SK-N-SH treated with all-trans-retinoic acid at 6 μM for 48 hours (cell line): Measurements from ENCODE around the gene MROH7.

Source experiments
- ATAC-seq: fragments of 200-7000 bp; cut with Tn5 transposase; 3 replicates; pipeline ENCODE4 v1.9.1; 2020; ENCODE audit warnings: mild to moderate bottlenecking, moderate library complexity
- ARNTL ChIP-seq: fragments of 450-650 bp; formaldehyde crosslinking; IDR thresholded peaks from 2 replicates; pipeline ENCODE4 v1.5.0; 2020; ENCODE audit warnings: low read depth, mild to moderate bottlenecking, moderate library complexity, borderline replicate concordance
- BACH2 ChIP-seq: fragments of 250-450 bp; sonication (Bioruptor Pico); IDR thresholded peaks from 2 replicates; pipeline ENCODE4 v1.9.0; 2021; ENCODE audit warnings: mild to moderate bottlenecking, borderline replicate concordance
- CSDC2 ChIP-seq: fragments of 250-450 bp; sonication (Bioruptor Pico); IDR thresholded peaks from 2 replicates; pipeline ENCODE4 v1.5.0; 2020; ENCODE audit warnings: mild to moderate bottlenecking, moderate library complexity
- ESRRG ChIP-seq: fragments of 250-450 bp; sonication (Bioruptor Pico); IDR thresholded peaks from 2 replicates; pipeline ENCODE4 v1.6.1; 2021; ENCODE audit warnings: mild to moderate bottlenecking
- GLIS3 ChIP-seq: fragments of 250-450 bp; sonication (Bioruptor Pico); IDR thresholded peaks from 2 replicates; pipeline ENCODE4 v1.5.0; 2020; ENCODE audit warnings: mild to moderate bottlenecking, moderate library complexity
- ISL1 ChIP-seq: fragments of 250-450 bp; sonication (Bioruptor Pico); IDR thresholded peaks from 2 replicates; pipeline ENCODE4 v2.1.2; 2022; ENCODE audit warnings: mild to moderate bottlenecking, moderate library complexity
- OSR1 ChIP-seq: fragments of 250-450 bp; sonication (Bioruptor Pico); IDR thresholded peaks from 2 replicates; pipeline ENCODE4 v1.8.0; 2022; ENCODE audit warnings: moderate library complexity, mild to moderate bottlenecking, inconsistent platforms
- PPARA ChIP-seq: fragments of 250-450 bp; sonication (Bioruptor Pico); IDR thresholded peaks from 2 replicates; pipeline ENCODE4 v1.5.0; 2020; ENCODE audit warnings: mild to moderate bottlenecking, borderline replicate concordance
- SNAI2 ChIP-seq: fragments of 250-450 bp; sonication (Bioruptor Pico); IDR thresholded peaks from 2 replicates; pipeline ENCODE4 v1.5.0; 2020; ENCODE audit warnings: mild to moderate bottlenecking, moderate library complexity
- TCF4 ChIP-seq: fragments of 250-450 bp; sonication (Bioruptor Pico); IDR thresholded peaks from 2 replicates; pipeline ENCODE4 v1.8.0; 2021; ENCODE audit warnings: mild to moderate bottlenecking, moderate library complexity, borderline replicate concordance
- TOX ChIP-seq: fragments of 250-450 bp; sonication (Bioruptor Pico); IDR thresholded peaks from 2 replicates; pipeline ENCODE4 v1.8.0; 2021; ENCODE audit warnings: mild to moderate bottlenecking, moderate library complexity, borderline replicate concordance
- ZFP3 ChIP-seq: fragments of 250-450 bp; sonication (Bioruptor Pico); IDR thresholded peaks from 2 replicates; pipeline ENCODE4 v1.5.0; 2020; ENCODE audit warnings: mild to moderate bottlenecking, moderate library complexity
- ZFP30 ChIP-seq: fragments of 450-650 bp; formaldehyde crosslinking; IDR thresholded peaks from 2 replicates; pipeline ENCODE4 v1.5.0; 2022; ENCODE audit warnings: mild to moderate bottlenecking, moderate library complexity
- ZNF565 ChIP-seq: fragments of 450-650 bp; formaldehyde crosslinking; conservative IDR thresholded peaks from 2 replicates; pipeline ENCODE4 v1.5.0; 2020; ENCODE audit warnings: low read depth, mild to moderate bottlenecking, moderate library complexity
- ZNF70 ChIP-seq: fragments of 450-650 bp; formaldehyde crosslinking; IDR thresholded peaks from 2 replicates; pipeline ENCODE4 v1.5.0; 2020; ENCODE audit warnings: mild to moderate bottlenecking, moderate library complexity
- ZNF8 ChIP-seq: fragments of 450-650 bp; formaldehyde crosslinking; IDR thresholded peaks from 2 replicates; pipeline ENCODE4 v1.5.0; 2020; ENCODE audit warnings: mild to moderate bottlenecking, moderate library complexity
- TF ChIP-seq, protein P1 (sequence below): fragments of 250-450 bp; sonication (Bioruptor Pico); IDR thresholded peaks from 2 replicates; pipeline ENCODE4 v1.8.0; 2020; ENCODE audit warnings: mild to moderate bottlenecking, moderate library complexity, borderline replicate concordance
- TF ChIP-seq, protein P2 (sequence below): fragments of 250-450 bp; sonication (Bioruptor Pico); IDR thresholded peaks from 2 replicates; pipeline ENCODE4 v1.8.0; 2021; ENCODE audit warnings: low read depth, mild to moderate bottlenecking, moderate library complexity, borderline replicate concordance
- TF ChIP-seq, protein P3 (sequence below): fragments of 250-450 bp; sonication (Bioruptor Pico); IDR thresholded peaks from 2 replicates; pipeline ENCODE4 v1.5.1; 2020; ENCODE audit warnings: low read depth, mild to moderate bottlenecking, moderate library complexity
- TF ChIP-seq, protein P4 (sequence below): fragments of 250-450 bp; sonication (Bioruptor Pico); IDR thresholded peaks from 2 replicates; pipeline ENCODE4 v1.5.1; 2021; ENCODE audit warnings: mild to moderate bottlenecking, moderate library complexity
- TF ChIP-seq, protein P5 (sequence below): fragments of 250-450 bp; sonication (Bioruptor Pico); IDR thresholded peaks from 2 replicates; pipeline ENCODE4 v1.5.0; 2020; ENCODE audit warnings: mild to moderate bottlenecking, moderate library complexity

The MROH7 gene

DNA sequence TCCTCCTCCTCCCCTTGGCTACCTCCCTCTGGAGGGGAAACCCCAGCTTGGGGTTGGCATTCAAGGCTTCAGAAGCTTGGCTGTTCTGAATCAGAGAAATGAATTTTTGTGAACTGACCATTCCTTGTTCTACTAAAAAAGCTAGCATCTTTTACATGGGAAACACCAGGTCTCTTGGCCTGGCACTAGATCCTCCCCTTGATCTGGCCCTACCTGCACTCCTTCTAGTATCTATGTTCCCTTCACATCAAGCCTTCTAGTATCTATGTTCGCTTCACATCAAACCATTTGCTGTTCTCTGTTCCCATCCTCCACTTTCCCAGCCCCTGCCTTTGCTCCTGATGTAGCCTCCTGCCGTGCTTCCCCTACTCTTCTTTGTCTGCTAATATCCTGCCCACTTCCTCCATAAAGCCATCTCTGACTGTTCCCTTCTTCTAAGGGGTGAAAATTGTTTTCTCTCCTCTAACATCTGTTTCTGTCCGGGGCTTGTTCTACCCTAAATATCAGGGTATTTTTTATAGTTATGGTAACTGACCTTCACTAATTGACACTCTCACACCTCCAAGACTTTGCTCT lies 44.0 kb upstream of the MROH7 start:
- TF ChIP-seq ZFP3 (no peak), OSR1 (no peak), ZNF8 (CRISPR knock-in tag) (no peak), ZFP30 (CRISPR knock-in tag) (no peak), TOX (CRISPR knock-in tag) (no peak), BACH2 (CRISPR knock-in tag) (no peak), TCF4 (CRISPR knock-in tag) (no peak), ZNF565 (CRISPR knock-in tag) (no peak), PPARA (CRISPR knock-in tag) (no peak), ESRRG (CRISPR knock-in tag) (no peak), CSDC2 (CRISPR knock-in tag) (no peak), SNAI2 (CRISPR knock-in tag) (no peak), GLIS3 (CRISPR knock-in tag) (no peak), ZNF70 (CRISPR knock-in tag) (no peak), ARNTL (CRISPR knock-in tag) (no peak)
- TF ChIP-seq, protein P1, sequence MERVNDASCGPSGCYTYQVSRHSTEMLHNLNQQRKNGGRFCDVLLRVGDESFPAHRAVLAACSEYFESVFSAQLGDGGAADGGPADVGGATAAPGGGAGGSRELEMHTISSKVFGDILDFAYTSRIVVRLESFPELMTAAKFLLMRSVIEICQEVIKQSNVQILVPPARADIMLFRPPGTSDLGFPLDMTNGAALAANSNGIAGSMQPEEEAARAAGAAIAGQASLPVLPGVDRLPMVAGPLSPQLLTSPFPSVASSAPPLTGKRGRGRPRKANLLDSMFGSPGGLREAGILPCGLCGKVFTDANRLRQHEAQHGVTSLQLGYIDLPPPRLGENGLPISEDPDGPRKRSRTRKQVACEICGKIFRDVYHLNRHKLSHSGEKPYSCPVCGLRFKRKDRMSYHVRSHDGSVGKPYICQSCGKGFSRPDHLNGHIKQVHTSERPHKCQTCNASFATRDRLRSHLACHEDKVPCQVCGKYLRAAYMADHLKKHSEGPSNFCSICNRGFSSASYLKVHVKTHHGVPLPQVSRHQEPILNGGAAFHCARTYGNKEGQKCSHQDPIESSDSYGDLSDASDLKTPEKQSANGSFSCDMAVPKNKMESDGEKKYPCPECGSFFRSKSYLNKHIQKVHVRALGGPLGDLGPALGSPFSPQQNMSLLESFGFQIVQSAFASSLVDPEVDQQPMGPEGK: no peak
- TF ChIP-seq, protein P2, sequence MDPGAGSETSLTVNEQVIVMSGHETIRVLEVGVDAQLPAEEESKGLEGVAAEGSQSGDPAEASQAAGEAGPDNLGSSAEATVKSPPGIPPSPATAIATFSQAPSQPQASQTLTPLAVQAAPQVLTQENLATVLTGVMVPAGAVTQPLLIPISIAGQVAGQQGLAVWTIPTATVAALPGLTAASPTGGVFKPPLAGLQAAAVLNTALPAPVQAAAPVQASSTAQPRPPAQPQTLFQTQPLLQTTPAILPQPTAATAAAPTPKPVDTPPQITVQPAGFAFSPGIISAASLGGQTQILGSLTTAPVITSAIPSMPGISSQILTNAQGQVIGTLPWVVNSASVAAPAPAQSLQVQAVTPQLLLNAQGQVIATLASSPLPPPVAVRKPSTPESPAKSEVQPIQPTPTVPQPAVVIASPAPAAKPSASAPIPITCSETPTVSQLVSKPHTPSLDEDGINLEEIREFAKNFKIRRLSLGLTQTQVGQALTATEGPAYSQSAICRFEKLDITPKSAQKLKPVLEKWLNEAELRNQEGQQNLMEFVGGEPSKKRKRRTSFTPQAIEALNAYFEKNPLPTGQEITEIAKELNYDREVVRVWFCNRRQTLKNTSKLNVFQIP (CRISPR knock-in tag): no peak
- TF ChIP-seq, protein P3, sequence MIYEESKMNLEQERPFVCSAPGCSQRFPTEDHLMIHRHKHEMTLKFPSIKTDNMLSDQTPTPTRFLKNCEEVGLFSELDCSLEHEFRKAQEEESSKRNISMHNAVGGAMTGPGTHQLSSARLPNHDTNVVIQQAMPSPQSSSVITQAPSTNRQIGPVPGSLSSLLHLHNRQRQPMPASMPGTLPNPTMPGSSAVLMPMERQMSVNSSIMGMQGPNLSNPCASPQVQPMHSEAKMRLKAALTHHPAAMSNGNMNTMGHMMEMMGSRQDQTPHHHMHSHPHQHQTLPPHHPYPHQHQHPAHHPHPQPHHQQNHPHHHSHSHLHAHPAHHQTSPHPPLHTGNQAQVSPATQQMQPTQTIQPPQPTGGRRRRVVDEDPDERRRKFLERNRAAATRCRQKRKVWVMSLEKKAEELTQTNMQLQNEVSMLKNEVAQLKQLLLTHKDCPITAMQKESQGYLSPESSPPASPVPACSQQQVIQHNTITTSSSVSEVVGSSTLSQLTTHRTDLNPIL: no peak
- TF ChIP-seq, protein P4, sequence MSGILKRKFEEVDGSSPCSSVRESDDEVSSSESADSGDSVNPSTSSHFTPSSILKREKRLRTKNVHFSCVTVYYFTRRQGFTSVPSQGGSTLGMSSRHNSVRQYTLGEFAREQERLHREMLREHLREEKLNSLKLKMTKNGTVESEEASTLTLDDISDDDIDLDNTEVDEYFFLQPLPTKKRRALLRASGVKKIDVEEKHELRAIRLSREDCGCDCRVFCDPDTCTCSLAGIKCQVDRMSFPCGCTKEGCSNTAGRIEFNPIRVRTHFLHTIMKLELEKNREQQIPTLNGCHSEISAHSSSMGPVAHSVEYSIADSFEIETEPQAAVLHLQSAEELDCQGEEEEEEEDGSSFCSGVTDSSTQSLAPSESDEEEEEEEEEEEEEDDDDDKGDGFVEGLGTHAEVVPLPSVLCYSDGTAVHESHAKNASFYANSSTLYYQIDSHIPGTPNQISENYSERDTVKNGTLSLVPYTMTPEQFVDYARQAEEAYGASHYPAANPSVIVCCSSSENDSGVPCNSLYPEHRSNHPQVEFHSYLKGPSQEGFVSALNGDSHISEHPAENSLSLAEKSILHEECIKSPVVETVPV (CRISPR knock-in tag): no peak
- ATAC-seq: no peak

DNA sequence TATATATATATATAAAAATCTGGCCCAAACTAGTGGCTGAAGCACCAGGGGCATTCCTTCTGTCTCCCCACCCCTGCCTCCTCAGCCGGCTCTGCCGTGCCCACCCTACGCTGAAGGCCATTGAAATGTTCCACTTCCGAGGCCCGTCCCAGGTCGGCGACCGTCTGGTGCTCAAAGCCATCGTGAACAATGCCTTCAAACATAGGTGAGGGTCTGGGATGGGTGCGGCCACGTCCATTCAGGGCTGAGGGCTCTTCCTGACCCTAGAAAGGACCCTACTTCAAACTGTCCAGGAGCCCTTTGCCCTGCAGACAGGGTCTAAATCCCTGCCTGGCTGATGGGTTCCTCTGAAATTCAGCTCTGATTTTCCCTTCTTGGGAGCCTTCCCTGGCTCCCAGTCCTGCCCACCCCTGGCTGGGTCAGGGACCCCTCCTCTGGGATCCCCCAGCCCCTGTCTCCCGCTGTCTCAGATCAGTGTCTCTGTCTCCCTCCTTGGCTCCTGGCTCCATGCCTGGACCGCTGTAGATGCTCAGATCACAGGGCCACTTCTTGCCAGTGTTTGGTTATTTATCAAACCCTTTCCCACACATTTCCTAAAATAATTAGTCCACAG lies 42.3 kb upstream of the MROH7 start:
- ATAC-seq: no peak
- TF ChIP-seq ARNTL (CRISPR knock-in tag) (no peak), ZNF8 (CRISPR knock-in tag) (no peak), OSR1 (no peak), TOX (CRISPR knock-in tag) (no peak), ZFP3 (no peak), SNAI2 (CRISPR knock-in tag) (no peak), ESRRG (CRISPR knock-in tag) (no peak), ISL1 (CRISPR knock-in tag) (no peak)
- TF ChIP-seq, protein P5, sequence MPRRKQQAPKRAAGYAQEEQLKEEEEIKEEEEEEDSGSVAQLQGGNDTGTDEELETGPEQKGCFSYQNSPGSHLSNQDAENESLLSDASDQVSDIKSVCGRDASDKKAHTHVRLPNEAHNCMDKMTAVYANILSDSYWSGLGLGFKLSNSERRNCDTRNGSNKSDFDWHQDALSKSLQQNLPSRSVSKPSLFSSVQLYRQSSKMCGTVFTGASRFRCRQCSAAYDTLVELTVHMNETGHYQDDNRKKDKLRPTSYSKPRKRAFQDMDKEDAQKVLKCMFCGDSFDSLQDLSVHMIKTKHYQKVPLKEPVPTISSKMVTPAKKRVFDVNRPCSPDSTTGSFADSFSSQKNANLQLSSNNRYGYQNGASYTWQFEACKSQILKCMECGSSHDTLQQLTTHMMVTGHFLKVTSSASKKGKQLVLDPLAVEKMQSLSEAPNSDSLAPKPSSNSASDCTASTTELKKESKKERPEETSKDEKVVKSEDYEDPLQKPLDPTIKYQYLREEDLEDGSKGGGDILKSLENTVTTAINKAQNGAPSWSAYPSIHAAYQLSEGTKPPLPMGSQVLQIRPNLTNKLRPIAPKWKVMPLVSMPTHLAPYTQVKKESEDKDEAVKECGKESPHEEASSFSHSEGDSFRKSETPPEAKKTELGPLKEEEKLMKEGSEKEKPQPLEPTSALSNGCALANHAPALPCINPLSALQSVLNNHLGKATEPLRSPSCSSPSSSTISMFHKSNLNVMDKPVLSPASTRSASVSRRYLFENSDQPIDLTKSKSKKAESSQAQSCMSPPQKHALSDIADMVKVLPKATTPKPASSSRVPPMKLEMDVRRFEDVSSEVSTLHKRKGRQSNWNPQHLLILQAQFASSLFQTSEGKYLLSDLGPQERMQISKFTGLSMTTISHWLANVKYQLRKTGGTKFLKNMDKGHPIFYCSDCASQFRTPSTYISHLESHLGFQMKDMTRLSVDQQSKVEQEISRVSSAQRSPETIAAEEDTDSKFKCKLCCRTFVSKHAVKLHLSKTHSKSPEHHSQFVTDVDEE (CRISPR knock-in tag): no peak
- TF ChIP-seq, protein P2 (CRISPR knock-in tag): no peak
